Articular chondrocyte of knee joint (primary cell): ENCODE results near the gene CLEC18B. TPM values are rescaled to one million over a fixed set of nuclear protein-coding genes. Genes with fewer than 3 reads are reported as not detected.

Experiments used
- small RNA-seq: library from RNA; depleted of rRNA; stranded (forward); fragments of <200 nt; gene quantifications from one replicate; pipeline ENCODE3, GENCODE V24; 2012
- total RNA-seq: library from RNA; depleted of rRNA; stranded (reverse); fragments of >200 nt; gene quantifications from 2 replicates; pipeline ENCODE4 v1.2.3, GENCODE V29; 2012

The CLEC18B gene
- not detected in 2 replicates for total RNA-seq

GRCh38 chr16:74420612-74421481, at the start of gene CLEC18B:
CLEC18B (minus strand) TSS chr16:74421478; CDS start chr16:74421270, 208 bp downstream.

Small RNAs within 50 kb of the gene (small RNA-seq; reads per million reads assigned to genes)
- not detected for gene AC009053.4
- gene RF00019 = not detected
- gene RNU6-237P = not detected

Other genes with a start within 250 kb of the CLEC18B start
- 55.2 and 68.7 TPM in 2 replicates for gene PSMD7, start 124.7 kb downstream of the CLEC18B start, total RNA-seq
- gene NPIPB15, start 45.2 kb downstream of the CLEC18B start, total RNA-seq = 0.43 and 0.78 TPM in 2 replicates
- gene GLG1, start 185.6 kb upstream of the CLEC18B start, total RNA-seq = 187 and 194 TPM in 2 replicates
- 21.2 and 32.6 TPM in 2 replicates for gene RFWD3, start 245.4 kb upstream of the CLEC18B start, total RNA-seq